Measurements from ENCODE around the gene APOBEC3B. TPM values are rescaled to one million over a fixed set of nuclear protein-coding genes. Genes with fewer than 3 reads are reported as not detected.

Gene APOBEC3B
- total RNA-seq, 1 experiment from 2014 or later = 11.3 TPM

DNA sequence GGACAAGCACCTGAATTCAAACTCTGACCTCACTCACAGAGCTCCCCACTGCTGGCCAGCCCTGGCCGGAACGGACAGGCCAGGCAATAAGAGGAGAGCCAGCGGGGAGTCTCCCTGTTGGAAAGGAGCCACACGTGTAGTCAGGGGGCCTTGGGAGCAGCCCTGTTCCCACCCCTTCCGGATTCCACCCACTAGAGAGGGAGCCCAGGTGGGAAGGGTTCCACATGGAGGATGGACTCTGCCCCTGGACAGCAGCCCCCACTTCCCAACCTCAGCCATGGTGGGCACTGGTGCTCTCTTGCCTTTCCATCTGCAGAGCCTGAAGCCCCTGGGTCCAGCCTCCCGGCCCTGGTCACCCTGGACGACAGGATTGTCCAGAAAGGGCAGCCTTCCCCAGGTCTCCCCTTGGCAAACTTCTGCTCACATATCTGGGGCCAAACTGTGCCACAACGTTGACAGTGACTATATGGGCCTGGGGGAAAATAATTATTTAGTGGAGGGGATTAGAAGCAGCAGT, 32.2 kb upstream of the APOBEC3B start:
- BruUV-seq (replicated peaks) = no TSS peak
- Histone ChIP-seq H2AFZ (ENCODE audit: low read length) (no peak overlapping the region), H4K20me1 (ENCODE audit: low read length) (no peaks in the 10 kb centered on the region), H3K27me3 (ENCODE audit: low read length) (no peaks in the 10 kb centered on the region), H3K4me3 (ENCODE audit: low read length) (no peak overlapping the region), H3K4me1 (ENCODE audit: insufficient read depth, low read length) (no peaks in the 10 kb centered on the region), H3K4me2 (ENCODE audit: low read length) (no peak overlapping the region), H3K9me2 (replicated peaks; ENCODE audit: low read length) (no peaks in the 10 kb centered on the region), H3K9ac (ENCODE audit: low read length) (no peak overlapping the region), H3K79me2 (ENCODE audit: low read length) (no peaks in the 10 kb centered on the region), H3F3A (ENCODE audit: low read length, unreplicated experiment) (no peaks in the 10 kb centered on the region), H3K27ac (ENCODE audit: low read length) (no peak overlapping the region), H3K36me3 (ENCODE audit: low read depth, low read length) (no peaks in the 10 kb centered on the region), H3K9me3 (ENCODE audit: low read length) (no peaks in the 10 kb centered on the region)
- no peak for DNase-seq
- no peak for ATAC-seq
- ChIA-PET CTCF (no interaction called here), POLR2A (ENCODE audit: unreplicated experiment) (no interaction called here)
- TF ChIP-seq EZH2 (IDR thresholded peaks at IDR 0.05; ENCODE audit: low read length, unreplicated experiment) = no peak
- no peak for TF ChIP-seq EZH2phosphoT487 (IDR thresholded peaks at IDR 0.05; ENCODE audit: borderline replicate concordance, low read length)
- TF ChIP-seq, protein P1, sequence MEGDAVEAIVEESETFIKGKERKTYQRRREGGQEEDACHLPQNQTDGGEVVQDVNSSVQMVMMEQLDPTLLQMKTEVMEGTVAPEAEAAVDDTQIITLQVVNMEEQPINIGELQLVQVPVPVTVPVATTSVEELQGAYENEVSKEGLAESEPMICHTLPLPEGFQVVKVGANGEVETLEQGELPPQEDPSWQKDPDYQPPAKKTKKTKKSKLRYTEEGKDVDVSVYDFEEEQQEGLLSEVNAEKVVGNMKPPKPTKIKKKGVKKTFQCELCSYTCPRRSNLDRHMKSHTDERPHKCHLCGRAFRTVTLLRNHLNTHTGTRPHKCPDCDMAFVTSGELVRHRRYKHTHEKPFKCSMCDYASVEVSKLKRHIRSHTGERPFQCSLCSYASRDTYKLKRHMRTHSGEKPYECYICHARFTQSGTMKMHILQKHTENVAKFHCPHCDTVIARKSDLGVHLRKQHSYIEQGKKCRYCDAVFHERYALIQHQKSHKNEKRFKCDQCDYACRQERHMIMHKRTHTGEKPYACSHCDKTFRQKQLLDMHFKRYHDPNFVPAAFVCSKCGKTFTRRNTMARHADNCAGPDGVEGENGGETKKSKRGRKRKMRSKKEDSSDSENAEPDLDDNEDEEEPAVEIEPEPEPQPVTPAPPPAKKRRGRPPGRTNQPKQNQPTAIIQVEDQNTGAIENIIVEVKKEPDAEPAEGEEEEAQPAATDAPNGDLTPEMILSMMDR (conservative IDR thresholded peaks at IDR 0.05; ENCODE audit: low read depth, low read length) = no peak
- intact Hi-C loops (cut with micrococcal nuclease) = no loop called here

DNA sequence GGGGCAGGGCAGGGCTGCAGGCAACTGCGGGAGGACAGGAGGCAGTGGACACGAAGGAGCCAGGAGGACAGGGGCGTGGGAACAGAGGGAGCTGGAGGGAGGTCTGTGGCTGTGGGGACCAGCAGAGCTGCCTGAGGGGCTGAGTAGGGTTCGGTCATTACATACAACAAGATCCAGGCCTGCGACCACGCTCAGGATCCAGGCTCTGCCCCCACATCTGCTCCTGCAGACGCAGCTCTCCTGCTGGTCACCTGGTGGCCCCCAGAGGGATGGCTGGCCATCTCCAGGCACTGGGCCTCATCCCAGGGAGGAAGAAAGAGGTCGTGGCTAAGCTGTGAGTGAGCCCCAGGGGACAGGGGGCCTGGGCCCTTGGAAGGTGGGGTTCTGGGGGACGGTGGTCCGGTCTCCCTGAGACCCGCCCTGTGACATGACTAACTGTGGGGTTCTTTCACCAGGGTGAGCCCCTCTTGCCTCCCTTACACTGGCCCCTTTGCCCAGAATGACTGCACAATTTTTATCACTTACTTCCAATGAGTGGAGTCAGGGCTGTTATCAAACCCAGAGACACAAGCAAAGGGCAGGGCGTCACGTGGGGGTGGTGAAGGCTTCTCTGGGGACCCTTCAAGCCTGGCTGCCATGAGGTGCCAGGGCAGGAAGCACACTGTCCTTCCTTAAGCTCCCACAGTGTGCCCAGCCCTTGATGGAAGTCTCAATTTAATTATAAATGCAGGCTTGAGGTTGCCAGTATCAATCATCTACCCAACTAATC, 31.4 kb upstream of the APOBEC3B start:
- ATAC-seq (no peak), DNase-seq (no peak)
- Histone ChIP-seq H3K9me3 (ENCODE audit: low read length) (no peaks in the 10 kb centered on the region), H3K79me2 (ENCODE audit: low read length) (no peaks in the 10 kb centered on the region), H3K4me1 (ENCODE audit: insufficient read depth, low read length) (no peaks in the 10 kb centered on the region), H3K27me3 (ENCODE audit: low read length) (no peaks in the 10 kb centered on the region), H2AFZ (ENCODE audit: low read length) (no peak overlapping the region), H3K9ac (ENCODE audit: low read length) (no peak overlapping the region), H3K4me2 (ENCODE audit: low read length) (no peak overlapping the region), H4K20me1 (ENCODE audit: low read length) (no peaks in the 10 kb centered on the region), H3K9me2 (replicated peaks; ENCODE audit: low read length) (no peaks in the 10 kb centered on the region), H3K36me3 (ENCODE audit: low read depth, low read length) (no peaks in the 10 kb centered on the region), H3F3A (ENCODE audit: low read length, unreplicated experiment) (no peaks in the 10 kb centered on the region), H3K27ac (ENCODE audit: low read length) (no peak overlapping the region), H3K4me3 (ENCODE audit: low read length) (no peak overlapping the region)
- POLR2A ChIA-PET (ENCODE audit: unreplicated experiment) = no interaction called here
- no TSS peak for BruUV-seq (replicated peaks)
- CTCF ChIA-PET = no interaction called here
- TF ChIP-seq, protein P1 (conservative IDR thresholded peaks at IDR 0.05; ENCODE audit: low read depth, low read length) = no peak
- TF ChIP-seq EZH2 (IDR thresholded peaks at IDR 0.05; ENCODE audit: low read length, unreplicated experiment) (no peak), EZH2phosphoT487 (IDR thresholded peaks at IDR 0.05; ENCODE audit: borderline replicate concordance, low read length) (no peak)
- intact Hi-C loops (cut with micrococcal nuclease) = no loop called here

DNA sequence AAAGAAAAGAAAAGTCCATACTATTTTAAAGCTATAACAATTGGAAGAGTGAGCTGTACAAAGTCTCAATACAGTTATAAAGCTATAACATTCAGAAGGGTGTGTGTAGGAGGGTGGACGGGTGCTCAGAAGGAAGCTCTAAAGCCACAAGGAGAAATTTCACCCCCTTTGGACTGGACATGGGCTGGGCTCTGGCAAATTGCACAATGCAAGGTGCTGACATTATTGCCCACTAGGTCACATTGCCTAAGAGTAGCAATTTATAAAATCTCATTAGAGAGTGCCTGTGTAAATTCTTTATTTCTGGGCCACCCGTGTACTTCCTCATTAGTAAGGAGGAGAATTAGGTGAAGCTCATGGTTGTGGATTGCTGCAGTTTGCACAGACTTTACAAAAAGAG, 30.4 kb upstream of the APOBEC3B start:
- H3K4me2 ChIP-seq (ENCODE audit: low read length) = no peak overlapping the region
- intact Hi-C loops (cut with micrococcal nuclease) = no loop called here
- TF ChIP-seq, protein P1 (conservative IDR thresholded peaks at IDR 0.05; ENCODE audit: low read depth, low read length) = no peak
- TF ChIP-seq EZH2 (IDR thresholded peaks at IDR 0.05; ENCODE audit: low read length, unreplicated experiment) (no peak), EZH2phosphoT487 (IDR thresholded peaks at IDR 0.05; ENCODE audit: borderline replicate concordance, low read length) (no peak)
- no peak overlapping the region for H3K9ac ChIP-seq (ENCODE audit: low read length)
- H3K9me2 ChIP-seq (replicated peaks; ENCODE audit: low read length) = no peaks in the 10 kb centered on the region
- no peak for ATAC-seq
- no peak overlapping the region for H3K4me3 ChIP-seq (ENCODE audit: low read length)
- no peaks in the 10 kb centered on the region for H3F3A ChIP-seq (ENCODE audit: low read length, unreplicated experiment)
- no peaks in the 10 kb centered on the region for H4K20me1 ChIP-seq (ENCODE audit: low read length)
- no TSS peak for BruUV-seq (replicated peaks)
- ChIA-PET CTCF (no interaction called here), POLR2A (ENCODE audit: unreplicated experiment) (no interaction called here)
- H3K27me3 ChIP-seq (ENCODE audit: low read length) = no peaks in the 10 kb centered on the region
- no peaks in the 10 kb centered on the region for H3K36me3 ChIP-seq (ENCODE audit: low read depth, low read length)
- no peaks in the 10 kb centered on the region for H3K9me3 ChIP-seq (ENCODE audit: low read length)
- H2AFZ ChIP-seq (ENCODE audit: low read length) = no peak overlapping the region
- no peaks in the 10 kb centered on the region for H3K4me1 ChIP-seq (ENCODE audit: insufficient read depth, low read length)
- no peaks in the 10 kb centered on the region for H3K79me2 ChIP-seq (ENCODE audit: low read length)
- no peak overlapping the region for H3K27ac ChIP-seq (ENCODE audit: low read length)
- no peak for DNase-seq

Data from PC-3 (cell line).